ENCODE results near the gene CYREN. TPM values are rescaled to one million over a fixed set of nuclear protein-coding genes. Genes with fewer than 3 reads are reported as not detected.

The CYREN gene
- total and polyA plus RNA-seq, 7 donors = 20.6 to 61.2 (median 28.1) TPM

DNA sequence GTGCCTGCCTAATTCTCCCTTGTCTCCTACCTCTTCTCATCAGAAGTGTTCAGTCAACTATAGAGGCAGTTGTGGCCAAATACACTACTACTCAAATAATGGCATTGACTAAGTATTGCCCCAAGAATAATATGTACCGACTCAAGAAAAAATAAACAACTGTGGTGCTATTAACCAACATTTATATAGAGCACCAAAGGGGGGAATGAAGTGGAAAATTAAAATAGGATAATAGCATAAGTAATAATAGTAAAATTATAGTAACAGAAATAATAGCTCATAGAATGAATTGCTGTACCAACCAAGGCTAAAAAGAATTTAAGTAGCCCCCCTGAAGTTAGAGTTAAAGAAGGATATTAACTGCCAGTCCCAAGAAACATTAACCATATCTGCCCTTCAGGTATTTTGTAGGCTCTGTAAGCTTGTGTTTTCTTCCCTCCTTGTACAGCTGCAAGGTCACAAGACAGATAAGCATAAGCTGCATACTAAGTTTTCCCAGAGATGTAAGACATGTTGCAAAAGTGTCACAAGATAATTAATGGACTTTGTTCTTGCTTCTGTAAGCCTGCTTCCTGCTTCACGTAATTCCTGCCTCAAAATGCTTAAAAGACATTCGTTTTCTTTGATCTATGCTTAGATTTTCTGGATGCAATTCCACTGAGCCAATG lies 10.9 kb upstream of the CYREN start:
- 91 to 98% (median 93%) methylated on average over 3 of the region's 3 CpGs for WGBS, 3 donors
- no peaks in the 10 kb centered on the region for H3K27me3 ChIP-seq (ENCODE audit: insufficient read depth in 3 of 3, low read length in 2 of 3)
- peaks cover 16% of the 10 kb centered on the region for H3K9me3 ChIP-seq
- intact Hi-C loops (cut with DNase I) = no loop called here
- H3K4me1 ChIP-seq = no peaks in the 10 kb centered on the region
- DNase-seq (no peak), ATAC-seq (no peak)
- H3K27ac ChIP-seq = no peak overlapping the region
- TF ChIP-seq, protein P1, sequence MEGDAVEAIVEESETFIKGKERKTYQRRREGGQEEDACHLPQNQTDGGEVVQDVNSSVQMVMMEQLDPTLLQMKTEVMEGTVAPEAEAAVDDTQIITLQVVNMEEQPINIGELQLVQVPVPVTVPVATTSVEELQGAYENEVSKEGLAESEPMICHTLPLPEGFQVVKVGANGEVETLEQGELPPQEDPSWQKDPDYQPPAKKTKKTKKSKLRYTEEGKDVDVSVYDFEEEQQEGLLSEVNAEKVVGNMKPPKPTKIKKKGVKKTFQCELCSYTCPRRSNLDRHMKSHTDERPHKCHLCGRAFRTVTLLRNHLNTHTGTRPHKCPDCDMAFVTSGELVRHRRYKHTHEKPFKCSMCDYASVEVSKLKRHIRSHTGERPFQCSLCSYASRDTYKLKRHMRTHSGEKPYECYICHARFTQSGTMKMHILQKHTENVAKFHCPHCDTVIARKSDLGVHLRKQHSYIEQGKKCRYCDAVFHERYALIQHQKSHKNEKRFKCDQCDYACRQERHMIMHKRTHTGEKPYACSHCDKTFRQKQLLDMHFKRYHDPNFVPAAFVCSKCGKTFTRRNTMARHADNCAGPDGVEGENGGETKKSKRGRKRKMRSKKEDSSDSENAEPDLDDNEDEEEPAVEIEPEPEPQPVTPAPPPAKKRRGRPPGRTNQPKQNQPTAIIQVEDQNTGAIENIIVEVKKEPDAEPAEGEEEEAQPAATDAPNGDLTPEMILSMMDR (IDR thresholded peaks at IDR 0.05) = no peak
- no peak overlapping the region for H3K4me3 ChIP-seq
- peaks cover 2 to 100% of the 10 kb centered on the region in 2 donors for H3K36me3 ChIP-seq (ENCODE audit: insufficient read depth in 1 of 2, low read depth in 1 of 2)

DNA sequence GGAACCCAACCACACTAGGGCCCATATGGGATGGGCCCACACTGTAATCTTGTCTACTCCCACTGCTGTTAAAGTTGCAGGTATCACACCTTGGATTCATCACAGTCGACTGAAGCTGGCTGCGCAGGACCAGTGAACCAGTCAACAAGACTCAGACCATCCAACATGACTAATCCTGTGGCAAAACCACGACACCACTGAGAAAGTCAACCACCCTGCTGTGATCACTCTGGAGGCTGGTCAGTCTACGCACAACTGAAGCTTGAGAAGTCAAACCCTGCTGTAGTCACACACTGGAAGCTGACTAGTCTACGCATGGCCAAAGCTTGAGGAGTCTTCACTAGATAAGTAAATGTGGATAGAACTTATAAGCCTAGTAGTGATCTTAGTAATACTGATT lies 9.6 kb upstream of the CYREN start:
- no peak for DNase-seq
- peaks cover 16% of the 10 kb centered on the region for H3K9me3 ChIP-seq
- WGBS, 3 donors = 96 to 99% (median 96%) methylated on average over 5 of the region's 5 CpGs
- TF ChIP-seq, protein P1 (IDR thresholded peaks at IDR 0.05) = no peak
- no peak overlapping the region for H3K4me3 ChIP-seq
- no peaks in the 10 kb centered on the region for H3K4me1 ChIP-seq
- H3K27ac ChIP-seq = no peak overlapping the region
- peaks cover 2 to 100% of the 10 kb centered on the region in 2 donors for H3K36me3 ChIP-seq (ENCODE audit: insufficient read depth in 1 of 2, low read depth in 1 of 2)
- no peak for ATAC-seq
- no peaks in the 10 kb centered on the region for H3K27me3 ChIP-seq (ENCODE audit: insufficient read depth in 3 of 3, low read length in 2 of 3)
- intact Hi-C loops (cut with DNase I) = no loop called here

DNA sequence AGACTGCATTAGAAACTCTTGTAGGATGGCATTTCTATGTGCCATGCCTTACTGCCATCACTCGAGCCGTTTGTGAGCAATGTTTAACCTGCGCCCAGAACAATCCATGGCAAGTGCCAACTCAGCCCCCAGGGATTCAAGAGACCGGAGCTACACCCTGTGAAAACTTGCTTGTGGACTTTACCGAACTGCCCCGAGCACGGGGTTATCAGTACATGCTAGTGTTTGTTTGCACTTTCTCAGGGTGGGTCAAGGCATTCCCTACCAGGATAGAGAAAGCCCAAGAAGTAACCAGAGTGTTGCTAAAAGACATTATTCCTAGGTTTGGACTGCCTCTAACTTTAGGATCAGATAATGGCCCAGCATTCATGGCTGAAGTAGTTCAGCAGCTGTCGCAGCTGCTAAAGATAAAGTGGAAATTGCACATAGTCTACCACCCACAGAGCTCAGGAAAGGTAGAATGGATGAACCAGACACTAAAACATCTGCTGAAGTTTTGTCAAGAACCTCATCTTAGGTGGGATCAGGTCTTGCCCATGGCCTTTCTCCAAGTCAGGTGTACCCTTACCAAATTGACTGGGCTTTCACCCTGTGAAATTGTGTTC lies 8.9 kb upstream of the CYREN start:
- WGBS, 3 donors = 93 to 96% (median 94%) methylated on average over 8 of the region's 8 CpGs
- no peak for ATAC-seq
- Histone ChIP-seq H3K4me1 (no peaks in the 10 kb centered on the region), H3K9me3 (peaks cover 16% of the 10 kb centered on the region), H3K4me3 (no peak overlapping the region), H3K36me3 (ENCODE audit: insufficient read depth in 1 of 2, low read depth in 1 of 2) (peaks cover 2 to 99% of the 10 kb centered on the region in 2 donors), H3K27me3 (ENCODE audit: insufficient read depth in 3 of 3, low read length in 2 of 3) (no peaks in the 10 kb centered on the region), H3K27ac (no peak overlapping the region)
- intact Hi-C loops (cut with DNase I) = loop anchor here in 1 of 2 donors (10.0 kb wide), 1 partner anchor 505 kb away; no protein-coding TSS in a partner anchor
- TF ChIP-seq, protein P1 (IDR thresholded peaks at IDR 0.05) = no peak
- DNase-seq = no peak

DNA sequence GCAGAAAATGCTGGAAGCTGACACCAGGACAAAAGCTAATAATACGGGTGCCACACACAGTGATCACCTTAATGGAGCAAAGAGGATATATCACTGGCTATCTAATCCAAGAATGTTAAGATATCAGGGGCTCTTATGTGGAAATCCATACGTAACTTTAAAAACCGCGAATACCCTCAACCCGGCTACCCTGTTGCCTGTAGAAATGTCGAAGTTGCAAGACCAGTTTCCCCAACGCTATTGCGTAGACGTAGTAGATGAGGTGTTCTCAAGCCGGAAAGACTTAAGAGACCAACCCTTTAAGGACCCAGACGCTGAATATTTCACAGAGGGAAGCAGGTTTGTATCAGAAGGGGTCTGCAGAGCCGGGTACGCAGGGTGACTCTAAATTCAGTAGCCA lies 7.9 kb upstream of the CYREN start:
- DNase-seq (no peak), ATAC-seq (peak in 1 of 4 donors; percentile 3)
- H3K27ac ChIP-seq = no peak overlapping the region
- 88 to 93% (median 91%) methylated on average over 13 of the region's 13 CpGs for WGBS, 3 donors
- intact Hi-C loops (cut with DNase I) = loop anchor here in 1 of 2 donors (10.0 kb wide), 1 partner anchor 504 kb away; no protein-coding TSS in a partner anchor
- H3K27me3 ChIP-seq (ENCODE audit: insufficient read depth in 3 of 3, low read length in 2 of 3) = no peaks in the 10 kb centered on the region
- H3K9me3 ChIP-seq = peaks cover 16% of the 10 kb centered on the region
- H3K4me1 ChIP-seq = no peaks in the 10 kb centered on the region
- peaks cover 2 to 89% of the 10 kb centered on the region in 2 donors for H3K36me3 ChIP-seq (ENCODE audit: insufficient read depth in 1 of 2, low read depth in 1 of 2)
- TF ChIP-seq, protein P1 (IDR thresholded peaks at IDR 0.05) = no peak
- no peak overlapping the region for H3K4me3 ChIP-seq

Data from psoas muscle (tissue), 8 donors.